ENCODE results near the gene ATP11C. TPM values are rescaled to one million over a fixed set of nuclear protein-coding genes. Genes with fewer than 3 reads are reported as not detected.
"Not testable (repeated sequence)": the region's sequence is repeated elsewhere in the genome, so short reads cannot be mapped to it uniquely, and the experiment has no call there.

ATP11C gene
- total and polyA plus RNA-seq, 5 donors, result 2.7 to 8.7 (median 5.6) TPM

GRCh38 chrX:139924069-139924695 lies 8.7 kb downstream of the ATP11C start:
- DNase-seq, result no peak
- 45% methylated on average over 5 of the region's 5 CpGs for WGBS
- Histone ChIP-seq H3K4me1 (ENCODE audit: control insufficient read depth, insufficient read depth, low read length) (no peaks in the 10 kb centered on the region), H3K27me3 (ENCODE audit: control insufficient read depth, insufficient read depth) (no peaks in the 10 kb centered on the region), H3K27ac (ENCODE audit: low read length) (no peak overlapping the region), H3K9me3 (ENCODE audit: control insufficient read depth, low read length) (no peaks in the 10 kb centered on the region), H3K4me3 (ENCODE audit: low read length) (no peak overlapping the region)
- intact Hi-C loops (cut with DNase I), result no loop called here
- ATAC-seq, result no peak

DNA sequence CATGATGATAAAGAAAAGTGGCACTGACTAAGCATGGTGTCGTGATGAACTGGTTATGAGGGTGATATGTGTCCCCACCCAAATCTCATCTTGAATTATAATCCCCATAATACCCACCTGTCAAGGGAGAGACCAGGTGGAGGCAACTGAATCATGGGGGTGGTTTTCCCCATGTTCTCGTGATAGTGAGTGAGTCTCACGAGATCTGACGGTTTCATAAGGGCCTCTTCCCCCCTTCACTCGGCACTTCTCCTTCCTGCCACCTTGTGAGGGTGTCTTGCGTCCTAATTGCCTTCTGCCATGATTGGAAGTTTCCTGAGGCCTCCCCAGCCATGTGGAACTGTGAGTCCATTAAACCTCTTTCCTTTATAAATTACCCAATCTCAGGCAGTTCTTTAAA lies 11.7 kb downstream of the ATP11C start:
- H3K4me1 ChIP-seq (ENCODE audit: control insufficient read depth, insufficient read depth, low read length); H3K27ac ChIP-seq (ENCODE audit: low read length); DNase-seq; ATAC-seq; H3K9me3 ChIP-seq (ENCODE audit: control insufficient read depth, low read length); H3K4me3 ChIP-seq (ENCODE audit: low read length); intact Hi-C loops (cut with DNase I); H3K27me3 ChIP-seq (ENCODE audit: control insufficient read depth, insufficient read depth): not testable (repeated sequence)
- 83% methylated on average over 6 of the region's 6 CpGs for WGBS

DNA sequence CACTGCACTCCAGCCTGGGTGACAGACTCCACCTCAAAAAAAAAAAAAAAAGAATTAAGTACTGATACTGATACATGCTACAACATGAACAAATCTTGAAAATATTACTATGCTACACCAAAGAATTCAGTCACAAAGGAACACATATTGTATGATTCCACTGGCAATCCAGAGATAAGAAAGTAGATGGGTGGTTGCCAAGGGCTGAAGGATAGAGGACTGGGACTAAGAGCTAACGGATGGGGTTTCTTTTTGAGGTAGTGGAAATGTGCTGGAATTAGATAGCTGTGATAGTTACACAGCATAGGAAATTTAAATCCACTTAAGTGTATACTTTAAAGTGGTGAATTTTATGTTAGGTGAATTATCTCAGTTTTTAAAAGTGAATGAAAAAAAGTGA lies 12.5 kb downstream of the ATP11C start:
- no peak overlapping the region for H3K27ac ChIP-seq (ENCODE audit: low read length)
- DNase-seq (no peak), ATAC-seq (no peak)
- H3K4me1 ChIP-seq (ENCODE audit: control insufficient read depth, insufficient read depth, low read length), result no peaks in the 10 kb centered on the region
- intact Hi-C loops (cut with DNase I), result no loop called here
- H3K27me3 ChIP-seq (ENCODE audit: control insufficient read depth, insufficient read depth), result no peaks in the 10 kb centered on the region
- no peak overlapping the region for H3K4me3 ChIP-seq (ENCODE audit: low read length)
- no peaks in the 10 kb centered on the region for H3K9me3 ChIP-seq (ENCODE audit: control insufficient read depth, low read length)
- WGBS, result 25% methylated on average over 1 of the region's 1 CpG

- no peaks in the 10 kb centered on the region for H3K27me3 ChIP-seq (ENCODE audit: control insufficient read depth, insufficient read depth)
- intact Hi-C loops (cut with DNase I), result no loop called here
- H3K4me1 ChIP-seq (ENCODE audit: control insufficient read depth, insufficient read depth, low read length), result no peaks in the 10 kb centered on the region
- no peak overlapping the region for H3K4me3 ChIP-seq (ENCODE audit: low read length)
- WGBS, result 100% methylated on average over 1 of the region's 1 CpG
- DNase-seq, result no peak
- no peak overlapping the region for H3K27ac ChIP-seq (ENCODE audit: low read length)
- ATAC-seq, result no peak
- no peaks in the 10 kb centered on the region for H3K9me3 ChIP-seq (ENCODE audit: control insufficient read depth, low read length)
Measured at GRCh38 chrX:139914421-139914820, 18.4 kb downstream of the ATP11C start.

DNA sequence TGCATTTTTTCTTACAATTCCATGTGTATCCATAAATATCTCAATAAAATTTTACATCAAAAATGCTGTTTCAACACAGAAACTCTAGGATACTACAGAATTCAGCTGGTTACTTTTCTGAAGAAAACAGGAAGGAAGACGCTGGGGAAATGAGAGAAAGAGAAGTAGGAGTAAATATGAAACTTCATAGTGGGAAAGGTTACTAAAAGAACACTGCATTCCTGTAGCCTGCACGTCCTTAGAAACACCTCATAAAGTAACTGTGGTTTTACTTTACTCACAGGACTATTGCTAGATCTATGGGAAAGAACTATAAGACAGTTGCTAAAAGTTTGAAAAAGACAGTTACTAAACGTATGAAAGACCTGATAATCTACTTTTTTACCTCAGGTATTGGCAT lies 23.1 kb downstream of the ATP11C start:
- Histone ChIP-seq H3K27ac (ENCODE audit: low read length) (no peak overlapping the region), H3K27me3 (ENCODE audit: control insufficient read depth, insufficient read depth) (no peaks in the 10 kb centered on the region), H3K4me1 (ENCODE audit: control insufficient read depth, insufficient read depth, low read length) (no peaks in the 10 kb centered on the region), H3K9me3 (ENCODE audit: control insufficient read depth, low read length) (no peaks in the 10 kb centered on the region), H3K4me3 (ENCODE audit: low read length) (no peak overlapping the region)
- ATAC-seq, result no peak
- no peak for DNase-seq
- intact Hi-C loops (cut with DNase I), result no loop called here
- 64% methylated on average over 3 of the region's 3 CpGs for WGBS

DNA sequence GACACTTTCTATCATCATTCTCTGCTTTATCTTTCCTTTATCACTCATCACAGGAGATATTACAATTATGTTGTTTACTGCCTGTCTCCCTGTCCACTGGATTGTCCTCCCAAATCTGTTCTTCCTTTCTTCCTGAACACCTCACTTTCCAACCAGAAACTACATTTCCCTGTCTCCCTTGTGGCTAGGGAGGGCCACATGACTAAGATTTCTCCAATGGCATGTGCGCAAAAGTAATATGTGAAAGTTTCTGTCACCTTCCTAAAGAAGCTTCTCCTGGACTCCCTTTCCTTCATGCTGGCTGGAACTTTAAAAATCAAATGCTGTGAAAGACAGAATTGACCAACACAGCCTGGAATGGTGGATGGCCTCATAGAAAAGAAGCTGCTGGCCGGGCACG lies 25.8 kb downstream of the ATP11C start:
- H3K4me1 ChIP-seq (ENCODE audit: control insufficient read depth, insufficient read depth, low read length), result no peaks in the 10 kb centered on the region
- 99% methylated on average over 3 of the region's 3 CpGs for WGBS
- no peaks in the 10 kb centered on the region for H3K27me3 ChIP-seq (ENCODE audit: control insufficient read depth, insufficient read depth)
- no peak overlapping the region for H3K27ac ChIP-seq (ENCODE audit: low read length)
- no peak overlapping the region for H3K4me3 ChIP-seq (ENCODE audit: low read length)
- ATAC-seq (no peak), DNase-seq (no peak)
- intact Hi-C loops (cut with DNase I), result no loop called here
- H3K9me3 ChIP-seq (ENCODE audit: control insufficient read depth, low read length), result no peaks in the 10 kb centered on the region

- 98% methylated on average over 2 of the region's 2 CpGs for whole genome bisulfite sequencing
- H3K27me3 ChIP-seq (ENCODE audit: control insufficient read depth, insufficient read depth), result no peaks in the 10 kb centered on the region
Measured at GRCh38 chrX:139905743-139906142, 27.1 kb downstream of the ATP11C start.

GRCh38 chrX:139905051-139905450 lies 27.8 kb downstream of the ATP11C start:
- WGBS, result 65% methylated on average over 3 of the region's 3 CpGs
- Histone ChIP-seq H3K4me3 (ENCODE audit: low read length) (no peak overlapping the region), H3K27ac (ENCODE audit: low read length) (no peak overlapping the region), H3K9me3 (ENCODE audit: control insufficient read depth, low read length) (no peaks in the 10 kb centered on the region), H3K27me3 (ENCODE audit: control insufficient read depth, insufficient read depth) (no peaks in the 10 kb centered on the region), H3K4me1 (ENCODE audit: control insufficient read depth, insufficient read depth, low read length) (no peaks in the 10 kb centered on the region)
- no peak for ATAC-seq
- DNase-seq, result no peak
- intact Hi-C loops (cut with DNase I), result no loop called here

More at GRCh38 chrX:139905743-139906142, 27.1 kb downstream of the ATP11C start:
- ATAC-seq (no peak), DNase-seq (no peak)
- Histone ChIP-seq H3K4me3 (ENCODE audit: low read length) (no peak overlapping the region), H3K9me3 (ENCODE audit: control insufficient read depth, low read length) (no peaks in the 10 kb centered on the region), H3K27ac (ENCODE audit: low read length) (no peak overlapping the region), H3K4me1 (ENCODE audit: control insufficient read depth, insufficient read depth, low read length) (no peaks in the 10 kb centered on the region)
- intact Hi-C loops (cut with DNase I), result no loop called here

- ATAC-seq, result no peak
- WGBS, result 93% methylated on average over 3 of the region's 3 CpGs
- intact Hi-C loops (cut with DNase I), result no loop called here
Measured at GRCh38 chrX:139903210-139903609, 29.6 kb downstream of the ATP11C start.

DNA sequence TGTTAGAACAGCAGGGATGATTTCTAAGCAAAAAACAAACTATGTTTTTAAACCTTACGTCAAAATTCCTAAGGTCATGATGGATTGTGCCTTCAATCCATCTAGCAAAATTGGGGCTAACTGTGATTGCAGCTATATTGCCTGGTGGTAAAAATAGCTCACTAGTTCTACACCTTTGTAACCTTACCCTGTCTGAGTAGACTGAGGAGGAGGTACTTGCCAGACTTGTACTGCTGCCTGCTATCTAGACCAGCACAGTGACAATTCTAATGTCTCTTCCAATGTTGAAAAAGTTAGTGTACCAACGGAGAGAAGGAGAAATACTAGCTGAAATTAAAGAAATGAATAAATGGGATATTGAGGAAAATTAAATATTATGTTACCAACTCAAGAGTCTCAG lies 30.3 kb downstream of the ATP11C start:
- intact Hi-C loops (cut with DNase I), result no loop called here
- DNase-seq, result no peak
- no peak overlapping the region for H3K27ac ChIP-seq (ENCODE audit: low read length)
- H3K4me1 ChIP-seq (ENCODE audit: control insufficient read depth, insufficient read depth, low read length), result no peaks in the 10 kb centered on the region
- WGBS, result 76% methylated on average over 2 of the region's 2 CpGs
- no peak overlapping the region for H3K4me3 ChIP-seq (ENCODE audit: low read length)
- H3K27me3 ChIP-seq (ENCODE audit: control insufficient read depth, insufficient read depth), result no peaks in the 10 kb centered on the region
- H3K9me3 ChIP-seq (ENCODE audit: control insufficient read depth, low read length), result no peaks in the 10 kb centered on the region
- ATAC-seq, result no peak

More at GRCh38 chrX:139903210-139903609, 29.6 kb downstream of the ATP11C start:
- no peak overlapping the region for H3K27ac ChIP-seq (ENCODE audit: low read length)
- no peaks in the 10 kb centered on the region for H3K27me3 ChIP-seq (ENCODE audit: control insufficient read depth, insufficient read depth)
- DNase-seq, result no peak
- no peak overlapping the region for H3K4me3 ChIP-seq (ENCODE audit: low read length)
- no peaks in the 10 kb centered on the region for H3K4me1 ChIP-seq (ENCODE audit: control insufficient read depth, insufficient read depth, low read length)
- no peaks in the 10 kb centered on the region for H3K9me3 ChIP-seq (ENCODE audit: control insufficient read depth, low read length)

DNA sequence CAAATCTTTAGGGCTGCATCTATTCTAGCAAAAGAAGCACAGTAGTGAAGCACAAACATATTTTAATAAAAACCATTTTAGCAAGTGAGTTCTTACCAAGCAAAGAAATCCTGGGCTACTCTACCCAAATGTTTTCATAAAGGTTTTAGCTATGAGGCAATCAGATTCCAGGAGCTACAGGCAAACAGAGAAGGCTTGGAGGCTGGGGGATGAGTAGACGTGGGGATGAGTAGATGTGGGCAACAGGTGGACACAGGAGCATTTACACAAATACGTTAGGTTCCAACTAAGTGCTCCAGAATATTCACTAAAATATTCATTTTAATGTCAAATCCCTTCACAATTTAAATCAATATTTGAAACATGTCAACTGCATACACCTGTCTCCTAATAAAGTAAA lies 34.5 kb downstream of the ATP11C start:
- Histone ChIP-seq H3K9me3 (ENCODE audit: control insufficient read depth, low read length) (no peaks in the 10 kb centered on the region), H3K4me1 (ENCODE audit: control insufficient read depth, insufficient read depth, low read length) (no peaks in the 10 kb centered on the region), H3K4me3 (ENCODE audit: low read length) (no peak overlapping the region), H3K27me3 (ENCODE audit: control insufficient read depth, insufficient read depth) (no peaks in the 10 kb centered on the region), H3K27ac (ENCODE audit: low read length) (no peak overlapping the region)
- no peak for ATAC-seq
- intact Hi-C loops (cut with DNase I), result no loop called here
- DNase-seq, result no peak
- WGBS, result 95% methylated on average over 2 of the region's 2 CpGs

DNA sequence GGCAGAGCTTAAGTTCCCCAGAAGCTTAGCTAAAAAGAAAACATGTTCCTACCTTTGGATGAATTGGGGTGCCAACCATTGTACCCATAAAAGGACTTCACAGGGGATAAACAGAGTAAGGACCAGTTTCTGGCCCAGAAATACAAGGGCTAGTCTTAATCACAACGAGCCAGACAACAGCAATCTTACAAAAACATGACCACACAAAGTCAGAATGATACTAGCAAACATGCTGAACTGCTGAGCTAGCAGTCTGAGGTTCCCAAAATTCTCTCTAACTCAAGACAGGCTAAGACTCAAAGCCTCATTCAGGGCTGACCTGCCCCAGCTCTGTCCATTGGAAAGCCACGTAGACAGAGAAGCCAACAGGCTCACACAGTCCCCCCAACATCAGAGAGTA lies 40.3 kb downstream of the ATP11C start:
- intact Hi-C loops (cut with DNase I), result no loop called here
- Histone ChIP-seq H3K4me1 (ENCODE audit: control insufficient read depth, insufficient read depth, low read length) (no peaks in the 10 kb centered on the region), H3K4me3 (ENCODE audit: low read length) (no peak overlapping the region), H3K9me3 (ENCODE audit: control insufficient read depth, low read length) (no peaks in the 10 kb centered on the region), H3K27ac (ENCODE audit: low read length) (no peak overlapping the region), H3K27me3 (ENCODE audit: control insufficient read depth, insufficient read depth) (no peaks in the 10 kb centered on the region)
- WGBS, result 70% methylated on average over 2 of the region's 2 CpGs
- ATAC-seq (no peak), DNase-seq (no peak)

All from right cardiac atrium (tissue), 5 donors.